HepG2 (cell line): ENCODE data around the gene DIS3L2. TPM values are rescaled to one million over a fixed set of nuclear protein-coding genes. Genes with fewer than 3 reads are reported as not detected.
"Not testable (repeated sequence)": the region's sequence is repeated elsewhere in the genome, so short reads cannot be mapped to it uniquely, and the experiment has no call there.

Experiments used
- ATAC-seq: fragments of 200-7000 bp; cut with Tn5 transposase; 3 replicates; pipeline ENCODE4 v1.9.1; 2020; ENCODE audit warnings: mild to moderate bottlenecking, moderate library complexity
- BruUV-seq: library from RNA; stranded (reverse); fragments of 400-500 nt; replicated peaks from 2 replicates; lab custom pipeline; 2021; lab: Mats Ljungman, UMichigan
- CTCF ChIA-PET: fragments of 300-600 bp; formaldehyde crosslinking; extraction: SDS; loops from one replicate; lab custom pipeline; 2021; ENCODE audit warnings: low total read pairs, inconsistent platforms, low intra/inter-chr PET ratio; lab: Yijun Ruan, JAX
- POLR2A ChIA-PET: fragments of 350-600 bp; sonication (Branson Sonifier 250); formaldehyde crosslinking; loops from one replicate; lab custom pipeline; 2020; ENCODE audit warnings: antibody characterized with exemption, inconsistent platforms; lab: Yijun Ruan, JAX
- DNase-seq: peaks from one replicate; pipeline ENCODE4 v3.0.0-alpha.2; 2015; ENCODE audit warnings: low spot score
- FAIRE-seq: peaks from 3 replicates; lab custom pipeline; 2011; peaks lifted over from hg19 to GRCh38; lab: Jason Lieb, UNC
- H2AFZ ChIP-seq: one replicate; pipeline ENCODE4 v1.6.1; 2011; ENCODE audit warnings: low read length, inconsistent platforms
- H3K27ac ChIP-seq: fragments of 300-600 bp; 3 replicates; pipeline ENCODE4 v1.8.0; 2011; ENCODE audit warnings: mixed run types, mild to moderate bottlenecking, mixed read lengths, low read length, inconsistent platforms; ENCODE audit not compliant: insufficient read depth; ENCODE audit errors: extremely low read length
- H3K27me3 ChIP-seq, 2 experiments: fragments of 200-600 bp in 1 of 2; 2 replicates in 1 of 2; 3 replicates in 1 of 2; pipeline versions ENCODE4 v1.6.0 to v1.8.0; 2011; ENCODE audit warnings: low read length in 2 of 2, mild to moderate bottlenecking in 2 of 2, moderate library complexity in 2 of 2, inconsistent platforms in 1 of 2; ENCODE audit not compliant: insufficient read depth in 2 of 2, control insufficient read depth in 1 of 2
- H3K36me3 ChIP-seq, 2 experiments: fragments of 200-600 bp in 1 of 2; replicated peaks in 1 of 2; 2 replicates in 1 of 2; 3 replicates in 1 of 2; pipeline versions ENCODE4 v1.5.1 to v1.8.0; 2011; ENCODE audit warnings: low read length in 2 of 2, inconsistent platforms in 1 of 2; ENCODE audit not compliant: insufficient read depth in 2 of 2, control insufficient read depth in 1 of 2
- H3K4me1 ChIP-seq: 2 replicates; pipeline ENCODE4 v1.5.1; 2012; ENCODE audit warnings: low read length, inconsistent platforms; ENCODE audit not compliant: insufficient read depth
- H3K4me2 ChIP-seq: 2 replicates; pipeline ENCODE4 v1.6.0; 2011; ENCODE audit warnings: low read depth, low read length, inconsistent platforms
- H3K4me3 ChIP-seq, 3 experiments: fragments of 200-600 bp in 1 of 3; sonication (generic), shearing (Covaris generic) in 1 of 3; replicated peaks in 1 of 3; 2 replicates each; pipeline ENCODE4 v1.5.1; 2011 to 2016; ENCODE audit warnings: low read length in 3 of 3, inconsistent platforms in 2 of 3, low read depth in 2 of 3, mild to moderate bottlenecking in 2 of 3, control low read depth in 1 of 3, mixed read lengths in 1 of 3; ENCODE audit not compliant: insufficient read depth in 1 of 3
- H3K79me2 ChIP-seq: one replicate; pipeline ENCODE4 v1.6.1; 2011; ENCODE audit warnings: low read length, inconsistent platforms; ENCODE audit not compliant: insufficient read depth
- H3K9ac ChIP-seq: 2 replicates; pipeline ENCODE4 v1.6.0; 2011; ENCODE audit warnings: mild to moderate bottlenecking, low read depth, low read length, inconsistent platforms; ENCODE audit not compliant: insufficient read depth
- H3K9me3 ChIP-seq: 2 replicates; pipeline ENCODE4 v1.5.1; 2012; ENCODE audit warnings: mild to moderate bottlenecking, low read length
- H4K20me1 ChIP-seq: 2 replicates; pipeline ENCODE4 v1.6.0; 2011; ENCODE audit warnings: inconsistent platforms, mild to moderate bottlenecking, low read length, moderate library complexity; ENCODE audit not compliant: insufficient read depth
- WGBS: methylation state at CpG from one replicate; pipeline ENCODE4 v1.1.6; 2017; ENCODE audit warnings: low lambda C conversion rate; 5-methylcytosine and 5-hydroxymethylcytosine counted together
- in situ Hi-C: cut with HindIII; loops from 2 replicates; pipeline ENCODE4 v1.10.0; 2017; ENCODE audit warnings: low pct_unique_long_range_greater_than_20kb; ENCODE audit not compliant: extremely low pct_ligation_motif_present
- intact Hi-C: fragments of 100-400 bp; cut with micrococcal nuclease; formaldehyde crosslinking; loops from one replicate; pipeline ENCODE4 v1.10.0; 2022; ENCODE audit not compliant: unreplicated experiment
- polyA plus RNA-seq, 8 experiments: library from polyadenylated mRNA; depleted of rRNA in 3 of 8; stranded (reverse) in 7 of 8; unstranded in 1 of 8; fragments of >200 nt; fragmentation: Illumina TruSeq in 4 of 8; extraction: Trizol in 4 of 8; gene quantifications; 2 replicates each; pipeline versions ENCODE4 v1.2.1 to v1.2.3, GENCODE V29; 2011 to 2016; ENCODE audit warnings: low read depth in 4 of 8, missing spikeins in 1 of 8, mixed read lengths in 1 of 8; ENCODE audit not compliant: insufficient read depth in 1 of 8
- total RNA-seq, 5 experiments: library from RNA; depleted of rRNA; stranded (reverse); fragments of >200 nt; fragmentation: Illumina TruSeq; extraction: Trizol; gene quantifications; 2 replicates each; pipeline ENCODE4 v1.2.3, GENCODE V29; 2016; ENCODE audit warnings: low read depth in 1 of 5

DIS3L2 gene
- total and polyA plus RNA-seq, 2 of the 13 experiments (the other 11 are each of a cell fraction or from before 2014, with no cell fraction given): 7.0 to 23.9 TPM

DNA sequence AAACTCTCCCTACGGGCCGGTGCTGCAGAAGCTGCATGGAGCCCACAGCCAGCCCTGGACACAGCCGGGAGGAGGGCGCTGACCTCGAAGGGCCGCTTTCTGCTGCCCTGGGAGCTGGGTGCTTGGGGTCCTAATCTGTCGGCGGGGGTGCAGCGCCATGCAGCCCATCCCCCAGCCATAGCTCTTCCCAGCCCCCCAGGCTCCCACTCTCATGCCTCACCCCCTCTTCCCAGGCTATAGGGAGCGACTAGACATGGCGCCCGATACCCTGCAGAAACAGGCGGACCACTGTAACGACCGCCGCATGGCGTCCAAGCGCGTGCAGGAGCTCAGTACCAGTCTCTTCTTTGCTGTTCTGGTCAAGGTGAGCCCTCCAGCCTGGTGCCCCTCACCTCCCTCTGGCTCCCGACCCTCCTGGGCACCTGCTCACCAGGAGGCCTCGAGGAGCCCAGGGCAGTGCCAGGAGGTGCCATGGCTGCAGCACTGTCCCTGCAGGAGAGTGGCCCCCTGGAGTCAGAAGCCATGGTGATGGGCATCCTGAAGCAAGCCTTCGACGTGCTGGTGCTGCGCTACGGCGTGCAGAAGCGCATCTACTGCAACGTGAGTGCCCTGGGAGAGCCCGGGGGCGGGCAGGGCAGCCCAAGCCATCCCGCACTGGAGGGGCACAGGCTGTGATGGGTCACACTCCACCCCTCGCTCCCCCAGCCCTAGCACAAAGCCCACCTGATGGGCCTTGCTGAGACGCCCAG, 372.8 kb downstream of the DIS3L2 start:
- CTCF ChIA-PET, ATAC-seq, FAIRE-seq, in situ Hi-C loops, BruUV-seq, H3K36me3 ChIP-seq, H3K4me3 ChIP-seq, H3K9me3 ChIP-seq, DNase-seq, H3K27ac ChIP-seq, intact Hi-C loops, H3K79me2 ChIP-seq, H3K4me1 ChIP-seq, POLR2A ChIA-PET, H4K20me1 ChIP-seq, H3K4me2 ChIP-seq, H3K27me3 ChIP-seq, H2AFZ ChIP-seq, H3K9ac ChIP-seq: not testable (repeated sequence)
- WGBS: 90% methylated on average over 12 of the region's 33 CpGs

DNA sequence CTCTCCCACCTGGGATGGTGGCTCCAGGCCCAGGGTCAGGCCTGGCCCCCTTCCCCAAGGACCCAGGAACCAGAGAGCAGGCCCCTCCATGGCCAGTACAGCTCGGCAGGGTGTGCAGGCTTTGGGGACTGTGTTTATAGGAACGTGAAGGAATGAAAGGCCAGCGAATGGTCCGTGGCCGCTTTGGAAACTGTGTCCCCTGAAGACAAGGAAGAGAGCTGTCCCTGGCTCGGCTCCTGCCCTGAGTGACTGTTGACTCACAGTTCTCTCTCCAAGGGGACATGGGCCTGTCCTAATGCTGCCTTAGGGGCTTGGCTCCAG, 373.3 kb downstream of the DIS3L2 start:
- H3K9me3 ChIP-seq, H3K36me3 ChIP-seq, FAIRE-seq, intact Hi-C loops, CTCF ChIA-PET, ATAC-seq, H3K27me3 ChIP-seq, H3K27ac ChIP-seq, H3K4me1 ChIP-seq, POLR2A ChIA-PET, H3K4me2 ChIP-seq, DNase-seq, H4K20me1 ChIP-seq, H3K9ac ChIP-seq, BruUV-seq, H3K79me2 ChIP-seq, H3K4me3 ChIP-seq, H2AFZ ChIP-seq, in situ Hi-C loops: not testable (repeated sequence)
- WGBS: 94% methylated on average over 6 of the region's 6 CpGs
